Uterus (tissue), 2 donors: ENCODE results near the gene CAV2.

Experiments used
- CTCF ChIP-seq, 4 experiments: fragments of 200-600 bp in 2 of 4; fragments of 450-650 bp in 2 of 4; sonication (generic) in 2 of 4; IDR thresholded peaks; one replicate each; pipeline ENCODE4 v1.5.1; 2016 to 2019; ENCODE audit warnings: antibody characterized with exemption in 4 of 4, mild to moderate bottlenecking in 2 of 4, moderate library complexity in 1 of 4
- POLR2A ChIP-seq, 2 donors: fragments of 450-650 bp; IDR thresholded peaks; one replicate each; pipeline ENCODE4 v1.6.1; 2016; ENCODE audit warnings: antibody characterized with exemption in 2 of 2, mild to moderate bottlenecking in 1 of 2, moderate library complexity in 1 of 2

- TF ChIP-seq POLR2A (IDR thresholded peaks at IDR 0.05) (no peak), CTCF (IDR thresholded peaks at IDR 0.05) (no peak)
Observed at GRCh38 chr7:116527521-116527920, 28.0 kb downstream of the CAV2 start.
